Spleen (tissue), 11 donors: ENCODE results near the gene ACKR2. TPM values are rescaled to one million over a fixed set of nuclear protein-coding genes. Genes with fewer than 3 reads are reported as not detected.
A peak's percentile ranks its signal among the peaks of the same experiment; 100 is the strongest.

Source experiments
- DNase-seq: peaks from one replicate; pipeline ENCODE4 v3.0.0-alpha.2; 2020
- H3K27ac ChIP-seq, 8 donors: fragments of 200-600 bp; sonication (generic) in 7 of 8; 1 replicate in 4 of 8; 2 replicates in 4 of 8; pipeline versions ENCODE4 v1.5.0 to v1.8.0; 2016 to 2021; ENCODE audit warnings: inconsistent platforms in 4 of 8, mild to moderate bottlenecking in 4 of 8, moderate library complexity in 1 of 8
- H3K27me3 ChIP-seq, 7 donors: fragments of 200-600 bp; sonication (generic) in 6 of 7; replicated peaks in 1 of 7; 1 replicate in 4 of 7; 2 replicates in 3 of 7; pipeline versions ENCODE4 v1.5.0 to v1.8.0; 2016 to 2021; ENCODE audit warnings: inconsistent platforms in 3 of 7, mild to moderate bottlenecking in 1 of 7
- H3K36me3 ChIP-seq, 6 donors: fragments of 200-600 bp; sonication (generic) in 5 of 6; 1 replicate in 4 of 6; 2 replicates in 2 of 6; pipeline versions ENCODE4 v1.5.0 to v1.8.0; 2016 to 2021; ENCODE audit warnings: inconsistent platforms in 2 of 6
- H3K4me1 ChIP-seq, 6 donors: fragments of 200-600 bp; sonication (generic) in 5 of 6; 1 replicate in 3 of 6; 2 replicates in 3 of 6; pipeline versions ENCODE4 v1.5.0 to v1.8.0; 2016 to 2021; ENCODE audit warnings: inconsistent platforms in 3 of 6
- H3K4me3 ChIP-seq, 8 donors: fragments of 200-600 bp; sonication (generic) in 7 of 8; 1 replicate in 4 of 8; 2 replicates in 4 of 8; pipeline versions ENCODE4 v1.5.0 to v1.8.0; 2016 to 2021; ENCODE audit warnings: inconsistent platforms in 4 of 8, mild to moderate bottlenecking in 4 of 8, moderate library complexity in 2 of 8
- H3K9me3 ChIP-seq, 8 donors: fragments of 200-600 bp; sonication (generic) in 7 of 8; 1 replicate in 4 of 8; 2 replicates in 4 of 8; pipeline versions ENCODE4 v1.5.0 to v1.8.0; 2016 to 2021; ENCODE audit warnings: inconsistent platforms in 4 of 8
- CTCF ChIP-seq, 11 experiments: fragments of 200-600 bp in 7 of 11; fragments of 450-650 bp in 4 of 11; sonication (generic) in 4 of 11; IDR thresholded peaks in 8 of 11; conservative IDR thresholded peaks in 3 of 11; 1 replicate in 7 of 11; 2 replicates in 4 of 11; pipeline versions ENCODE4 v1.4.0 to v1.8.0; 2016 to 2021; ENCODE audit warnings: antibody characterized with exemption in 11 of 11, inconsistent platforms in 4 of 11, mild to moderate bottlenecking in 1 of 11
- POLR2A ChIP-seq, 3 donors: fragments of 450-650 bp; IDR thresholded peaks; one replicate each; pipeline ENCODE4 v1.5.1; 2017; ENCODE audit warnings: antibody characterized with exemption in 3 of 3, mild to moderate bottlenecking in 1 of 3
- POLR2AphosphoS5 ChIP-seq, 3 donors: sonication (generic); formaldehyde crosslinking; IDR thresholded peaks; one replicate each; pipeline ENCODE4 v1.5.1; 2017; ENCODE audit warnings: antibody characterized with exemption in 3 of 3
- WGBS, 5 donors: extraction: QIAGEN DNeasy Blood & Tissue Kit in 3 of 5; methylation state at CpG; one replicate each; pipeline versions ENCODE4 v1.1.5 to v1.1.7; 2013 to 2018; 5-methylcytosine and 5-hydroxymethylcytosine counted together
- intact Hi-C: fragments of 100-400 bp; cut with DNase I; formaldehyde crosslinking; loops from one replicate; pipeline ENCODE4 v1.15.0; 2023; ENCODE audit warnings: low total_unique reads
- polyA plus RNA-seq, 3 donors: library from polyadenylated mRNA; stranded (reverse); fragments of 200-250 nt; gene quantifications; one replicate each; pipeline ENCODE4 v1.2.1, GENCODE V29; 2013
- total RNA-seq, 7 donors: library from RNA; depleted of rRNA in 3 of 7; stranded (reverse); fragments of >200 nt in 3 of 7; fragmentation: NEBNext Ultra II Directional in 4 of 7; extraction: Animal tissue kit (Norgen Biotek cat#: 25700) in 4 of 7; gene quantifications; one replicate each; pipeline versions ENCODE4 v1.1.0 to v1.2.1, GENCODE V29; 2016 to 2021
- donor health status: healthy with polysubstance abuse.
- donor health status: DM: no; HTN: no; CAD: no; lungs with moderate emphysema.
- donor health status: DM: no; HTN: no; CAD: no.
- donor health status: Bipolar disorder and iron deficiency.
- donor health status: healthy.
- donor health status: DM: no; HTN: no; CAD: no.
- donor health status: DM: yes; HTN: yes; CAD: no.

Gene ACKR2
- total and polyA plus RNA-seq, 10 donors = 0.17 to 4.4 (median 0.94) TPM

GRCh38 chr3:42786212-42786611, 23.0 kb upstream of the ACKR2 start:
- Histone ChIP-seq H3K4me3 (no peak overlapping the region), H3K27ac (peak overlapping the region in 1 of 8 donors; percentile 34), H3K4me1 (peaks cover 0 to 30% (median 7%) of the 10 kb centered on the region in 6 donors), H3K9me3 (no peaks in the 10 kb centered on the region), H3K36me3 (peaks cover 0 to 76% (median 24%) of the 10 kb centered on the region in 6 donors), H3K27me3 (no peaks in the 10 kb centered on the region)
- no peak for DNase-seq
- intact Hi-C loops = no loop called here
- WGBS, 5 donors = 58 to 84% (median 68%) methylated on average over 1 of the region's 1 CpG
- TF ChIP-seq POLR2A (IDR thresholded peaks at IDR 0.05) = no peak
- no peak for TF ChIP-seq CTCF (IDR thresholded peaks at IDR 0.05 in 8 of 11, conservative IDR thresholded peaks at IDR 0.05 in 3 of 11)
- no peak for TF ChIP-seq POLR2AphosphoS5 (IDR thresholded peaks at IDR 0.05)

- intact Hi-C loops = no loop called here
- H3K27ac ChIP-seq = no peak overlapping the region
- H3K4me1 ChIP-seq = peaks cover 0 to 30% (median 7%) of the 10 kb centered on the region in 6 donors
- DNase-seq = no peak
- H3K27me3 ChIP-seq = no peaks in the 10 kb centered on the region
- TF ChIP-seq POLR2AphosphoS5 (IDR thresholded peaks at IDR 0.05) = no peak
- TF ChIP-seq CTCF (IDR thresholded peaks at IDR 0.05 in 8 of 11, conservative IDR thresholded peaks at IDR 0.05 in 3 of 11) = no peak
- TF ChIP-seq POLR2A (IDR thresholded peaks at IDR 0.05) = no peak
- no peaks in the 10 kb centered on the region for H3K9me3 ChIP-seq
- H3K36me3 ChIP-seq = peaks cover 0 to 81% (median 26%) of the 10 kb centered on the region in 6 donors
- H3K4me3 ChIP-seq = no peak overlapping the region
- WGBS, 5 donors = 92 to 98% (median 95%) methylated on average over 2 of the region's 2 CpGs
These were observed 22.6 kb upstream of the ACKR2 start for GRCh38 chr3:42786631-42787030.

- no peaks in the 10 kb centered on the region for H3K27me3 ChIP-seq
- no peak for DNase-seq
- WGBS, 5 donors = 76 to 81% (median 77%) methylated on average over 6 of the region's 6 CpGs
- H3K4me3 ChIP-seq = no peak overlapping the region
- TF ChIP-seq POLR2A (IDR thresholded peaks at IDR 0.05) (no peak), POLR2AphosphoS5 (IDR thresholded peaks at IDR 0.05) (no peak), CTCF (IDR thresholded peaks at IDR 0.05 in 8 of 11, conservative IDR thresholded peaks at IDR 0.05 in 3 of 11) (no peak)
- no peak overlapping the region for H3K27ac ChIP-seq
- peaks cover 0 to 26% (median 6%) of the 10 kb centered on the region in 6 donors for H3K4me1 ChIP-seq
- H3K36me3 ChIP-seq = peaks cover 3 to 73% (median 28%) of the 10 kb centered on the region in 6 donors
- no peaks in the 10 kb centered on the region for H3K9me3 ChIP-seq
- intact Hi-C loops = no loop called here
These were observed 18.5 kb upstream of the ACKR2 start for GRCh38 chr3:42790714-42791229.

DNA sequence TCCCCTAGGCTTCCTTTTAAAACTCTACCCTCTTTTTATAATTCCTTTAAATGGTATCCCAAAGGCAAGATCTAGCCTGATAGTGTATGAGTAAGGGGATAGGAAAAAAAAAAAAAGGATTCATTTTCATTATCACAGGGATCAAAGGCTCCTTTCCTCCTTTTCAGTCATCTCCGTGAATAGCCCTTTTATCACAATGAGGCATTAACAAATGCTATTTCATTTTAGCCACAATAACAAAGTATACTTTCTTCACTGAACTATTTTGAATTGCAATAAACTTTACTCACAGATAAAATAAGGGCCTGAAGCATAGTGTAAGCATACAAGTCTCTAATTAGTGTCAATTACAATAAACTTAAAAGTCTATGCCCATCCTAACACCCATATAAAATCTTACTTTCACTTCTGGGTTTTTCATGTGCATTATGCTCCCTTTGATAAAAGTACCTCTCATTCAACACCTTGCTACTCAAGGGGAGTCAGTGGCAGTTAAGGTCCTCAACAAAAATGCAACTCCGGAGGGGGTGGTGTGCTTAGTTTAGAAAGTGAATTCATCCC, 13.5 kb upstream of the ACKR2 start:
- TF ChIP-seq POLR2AphosphoS5 (IDR thresholded peaks at IDR 0.05) = no peak
- no peak for TF ChIP-seq POLR2A (IDR thresholded peaks at IDR 0.05)
- WGBS, 5 donors = 89 to 97% (median 91%) methylated on average over 2 of the region's 2 CpGs
- Histone ChIP-seq H3K36me3 (peaks cover 3 to 35% (median 16%) of the 10 kb centered on the region in 6 donors), H3K4me1 (peaks cover 7 to 18% (median 15%) of the 10 kb centered on the region in 6 donors), H3K27me3 (no peaks in the 10 kb centered on the region), H3K9me3 (no peaks in the 10 kb centered on the region), H3K27ac (no peak overlapping the region), H3K4me3 (no peak overlapping the region)
- no peak for DNase-seq
- intact Hi-C loops = no loop called here
